Aorta (tissue), 5 donors: Measurements from ENCODE around the gene NFIA. TPM values are rescaled to one million over a fixed set of nuclear protein-coding genes. Genes with fewer than 3 reads are reported as not detected.
A peak's percentile ranks its signal among the peaks of the same experiment; 100 is the strongest.

ENCODE experiments used
- ATAC-seq: fragments of 200-7000 bp; cut with Tn5 transposase; one replicate; pipeline ENCODE4 v1.9.1; 2022; ENCODE audit warnings: moderate library complexity; ENCODE audit not compliant: low FRiP score
- DNase-seq, 2 donors: peaks; one replicate each; pipeline ENCODE4 v3.0.0-alpha.2; 2020
- H3K27ac ChIP-seq, 2 donors: one replicate each; pipeline ENCODE4 v1.5.1; 2013; ENCODE audit warnings: low read length in 2 of 2, mild to moderate bottlenecking in 2 of 2, moderate library complexity in 2 of 2, control low read depth in 1 of 2, inconsistent platforms in 1 of 2, low read depth in 1 of 2
- H3K27me3 ChIP-seq, 2 donors: one replicate each; pipeline ENCODE4 v1.6.1; 2013; ENCODE audit warnings: control low read depth in 1 of 2, low read length in 1 of 2, mild to moderate bottlenecking in 1 of 2, moderate library complexity in 1 of 2; ENCODE audit not compliant: insufficient read depth in 2 of 2, control insufficient read depth in 1 of 2
- H3K36me3 ChIP-seq, 2 donors: one replicate each; pipeline ENCODE4 v1.6.1; 2013; ENCODE audit warnings: control low read depth in 1 of 2, low read length in 1 of 2, mild to moderate bottlenecking in 1 of 2; ENCODE audit not compliant: insufficient read depth in 2 of 2, control insufficient read depth in 1 of 2
- H3K4me1 ChIP-seq, 2 donors: one replicate each; pipeline ENCODE4 v1.6.1; 2013; ENCODE audit warnings: low read length in 2 of 2, control low read depth in 1 of 2, mild to moderate bottlenecking in 1 of 2, moderate library complexity in 1 of 2; ENCODE audit not compliant: insufficient read depth in 2 of 2, control insufficient read depth in 1 of 2
- H3K4me3 ChIP-seq, 2 donors: one replicate each; pipeline ENCODE4 v1.5.1; 2013; ENCODE audit warnings: low read length in 2 of 2, control low read depth in 1 of 2, mild to moderate bottlenecking in 1 of 2
- H3K9me3 ChIP-seq: one replicate; pipeline ENCODE4 v1.6.1; 2013; ENCODE audit warnings: mild to moderate bottlenecking, low read length; ENCODE audit not compliant: control insufficient read depth
- WGBS, 2 donors: extraction: QIAGEN DNeasy Blood & Tissue Kit; methylation state at CpG; one replicate each; pipeline ENCODE4 v1.1.7; 2013; 5-methylcytosine and 5-hydroxymethylcytosine counted together
- intact Hi-C, 2 donors: fragments of 100-400 bp; cut with DNase I; formaldehyde crosslinking; loops; one replicate each; pipeline versions ENCODE4 v1.14.2 to v1.15.0; 2022
- polyA plus RNA-seq, 2 donors: library from polyadenylated mRNA; stranded (reverse); fragments of 200-250 nt; gene quantifications; one replicate each; pipeline ENCODE4 v1.2.3, GENCODE V29; 2013
- total RNA-seq, 2 donors: library from RNA; stranded (reverse); fragmentation: NEBNext Ultra II Directional; extraction: Animal tissue kit (Norgen Biotek cat#: 25700); gene quantifications; one replicate each; pipeline ENCODE4 v1.2.1, GENCODE V29; 2021
- donor health status: healthy with polysubstance abuse.
- donor health status: Bipolar disorder and iron deficiency.
- donor health status: DM: no; HTN: no; CAD: no.
- donor health status: DM: no; HTN: no; CAD: no.
- donor health status: DM: yes; HTN: yes; CAD: no.

NFIA gene
- total and polyA plus RNA-seq, 4 donors = 15.3 to 221 (median 82.4) TPM

- Histone ChIP-seq H3K36me3 (no peaks in the 10 kb centered on the region), H3K9me3 (no peaks in the 10 kb centered on the region), H3K4me1 (peaks cover 6 to 9% of the 10 kb centered on the region in 2 donors), H3K27ac (peak overlapping the region; percentile 12 to 43), H3K4me3 (no peak overlapping the region), H3K27me3 (no peaks in the 10 kb centered on the region)
- ATAC-seq = peak; percentile 39
- 22 to 33% methylated on average over 3 of the region's 3 CpGs for WGBS, 2 donors
- DNase-seq = no peak
- intact Hi-C loops = no loop called here
Observed at GRCh38 chr1:61210435-61211154, 128.2 kb downstream of the NFIA start.

GRCh38 chr1:61213245-61214011 lies 131.1 kb downstream of the NFIA start:
- H3K27ac ChIP-seq = peak overlapping the region; percentile 6 to 48
- H3K4me3 ChIP-seq = no peak overlapping the region
- DNase-seq (no peak), ATAC-seq (no peak)
- no peaks in the 10 kb centered on the region for H3K27me3 ChIP-seq
- no peaks in the 10 kb centered on the region for H3K9me3 ChIP-seq
- peaks cover 6 to 9% of the 10 kb centered on the region in 2 donors for H3K4me1 ChIP-seq
- WGBS, 2 donors = 93% methylated on average over 12 of the region's 12 CpGs
- no peaks in the 10 kb centered on the region for H3K36me3 ChIP-seq
- intact Hi-C loops = no loop called here

DNA sequence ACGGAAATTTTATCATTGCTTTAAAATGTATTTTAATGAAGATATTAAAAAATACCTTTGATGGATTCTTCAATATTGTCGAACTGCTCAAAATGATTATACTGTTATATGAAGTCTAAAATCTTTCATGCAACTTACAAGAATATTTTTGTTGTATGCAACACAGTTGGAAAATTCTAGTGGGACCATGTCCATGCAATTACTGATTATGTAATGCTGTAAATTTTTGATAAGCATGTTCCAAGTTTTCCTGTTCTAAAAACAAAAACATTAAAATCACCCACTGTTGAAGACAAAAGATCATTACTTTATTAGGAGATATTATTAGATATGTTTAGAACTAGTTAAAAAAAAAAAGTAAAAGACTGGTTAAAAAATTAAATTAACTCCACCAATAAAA lies 132.8 kb downstream of the NFIA start:
- H3K4me1 ChIP-seq = peaks cover 5 to 9% of the 10 kb centered on the region in 2 donors
- H3K27ac ChIP-seq = no peak overlapping the region
- no peaks in the 10 kb centered on the region for H3K36me3 ChIP-seq
- no peaks in the 10 kb centered on the region for H3K27me3 ChIP-seq
- H3K4me3 ChIP-seq = no peak overlapping the region
- ATAC-seq = no peak
- DNase-seq = no peak
- intact Hi-C loops = no loop called here
- 11 to 29% methylated on average over 2 of the region's 2 CpGs for WGBS, 2 donors
- H3K9me3 ChIP-seq = no peaks in the 10 kb centered on the region

DNA sequence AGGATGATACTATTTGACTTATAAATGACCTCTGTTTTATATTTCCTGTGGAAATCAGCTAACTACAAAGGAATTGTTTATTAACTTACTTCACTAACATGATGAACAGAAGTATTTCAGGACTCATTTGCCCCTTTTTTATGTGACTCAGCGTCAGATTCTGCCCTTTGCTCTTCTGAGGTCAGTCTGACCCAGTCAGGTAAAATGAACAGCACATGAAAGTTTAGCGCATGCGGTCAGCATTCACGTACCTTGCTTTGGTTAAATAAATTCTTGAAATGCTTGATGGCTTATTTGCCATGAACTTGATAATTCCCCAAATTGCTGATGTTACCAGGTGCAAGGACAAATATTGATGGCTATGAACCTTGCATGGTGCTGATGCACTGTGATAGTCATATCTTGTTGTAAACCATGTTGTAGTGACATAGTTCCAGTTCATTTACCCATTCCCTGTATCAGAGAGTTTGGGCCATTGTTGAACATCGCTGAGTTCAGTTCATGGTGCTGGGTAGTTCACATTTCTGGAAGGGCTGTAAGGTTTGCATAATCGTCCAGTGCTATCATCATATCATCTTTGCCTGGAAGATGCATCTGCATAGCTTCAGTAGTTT lies 133.4 kb downstream of the NFIA start:
- Histone ChIP-seq H3K27ac (peak overlapping the region in 1 of 2 donors; percentile 17), H3K4me1 (peaks cover 3 to 5% of the 10 kb centered on the region in 2 donors), H3K9me3 (no peaks in the 10 kb centered on the region), H3K27me3 (no peaks in the 10 kb centered on the region), H3K36me3 (no peaks in the 10 kb centered on the region), H3K4me3 (no peak overlapping the region)
- intact Hi-C loops = no loop called here
- DNase-seq (no peak), ATAC-seq (peak; percentile 44)
- WGBS, 2 donors = 82 to 83% methylated on average over 6 of the region's 6 CpGs

DNA sequence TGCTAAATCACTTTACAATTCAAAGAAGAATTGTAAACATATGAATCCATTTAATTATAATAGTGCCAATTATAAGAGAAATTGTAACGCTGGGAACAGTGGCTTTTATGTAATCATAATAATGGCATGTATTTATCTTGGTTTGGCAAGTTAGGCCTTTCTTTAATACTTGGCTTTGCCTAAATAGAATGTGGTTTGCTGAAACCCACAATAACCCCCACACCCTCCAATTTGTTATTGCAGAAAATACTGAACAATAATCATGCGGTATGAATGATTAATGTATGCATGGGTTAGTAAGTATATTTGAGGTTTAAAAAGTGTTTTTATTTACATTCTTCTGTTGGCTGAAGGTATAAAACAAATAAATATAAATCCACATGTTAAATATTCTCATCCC lies 138.2 kb downstream of the NFIA start:
- no peak for ATAC-seq
- H3K27ac ChIP-seq = no peak overlapping the region
- WGBS, 2 donors = 55 to 58% methylated on average over 2 of the region's 2 CpGs
- intact Hi-C loops = no loop called here
- no peaks in the 10 kb centered on the region for H3K36me3 ChIP-seq
- no peak overlapping the region for H3K4me3 ChIP-seq
- DNase-seq = no peak
- H3K9me3 ChIP-seq = no peaks in the 10 kb centered on the region
- no peaks in the 10 kb centered on the region for H3K27me3 ChIP-seq
- H3K4me1 ChIP-seq = peaks cover 4 to 6% of the 10 kb centered on the region in 2 donors

DNA sequence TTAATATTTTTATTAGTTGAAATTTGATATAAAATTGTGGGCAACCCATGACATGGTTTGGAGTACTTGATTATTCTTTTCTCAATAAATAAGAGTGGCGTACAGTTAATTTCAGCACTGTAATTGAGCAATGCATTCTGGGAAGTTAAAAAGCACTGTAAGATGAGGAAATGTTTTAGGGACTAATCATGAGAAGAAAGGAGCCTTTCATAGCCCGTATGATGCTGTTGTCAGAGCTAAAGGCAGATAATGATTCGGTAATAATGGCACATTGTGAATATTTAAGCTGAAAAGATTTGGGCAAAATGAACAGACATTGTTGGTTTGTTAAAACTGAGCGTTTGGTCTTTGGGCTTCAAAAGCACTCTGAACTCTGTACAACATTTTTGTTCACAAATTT lies 139.3 kb downstream of the NFIA start:
- H3K4me1 ChIP-seq = peaks cover 2 to 6% of the 10 kb centered on the region in 2 donors
- no peak overlapping the region for H3K27ac ChIP-seq
- WGBS, 2 donors = 12 to 13% methylated on average over 4 of the region's 4 CpGs
- ATAC-seq = no peak
- H3K9me3 ChIP-seq = no peaks in the 10 kb centered on the region
- no peaks in the 10 kb centered on the region for H3K36me3 ChIP-seq
- no peaks in the 10 kb centered on the region for H3K27me3 ChIP-seq
- DNase-seq = no peak
- intact Hi-C loops = no loop called here
- H3K4me3 ChIP-seq = peak overlapping the region in 1 of 2 donors; percentile 18

- WGBS, 2 donors = 10 to 31% methylated on average over 2 of the region's 2 CpGs
- Histone ChIP-seq H3K27me3 (no peaks in the 10 kb centered on the region), H3K36me3 (no peaks in the 10 kb centered on the region), H3K27ac (no peak overlapping the region), H3K4me3 (no peak overlapping the region), H3K9me3 (no peaks in the 10 kb centered on the region), H3K4me1 (peaks cover 4 to 6% of the 10 kb centered on the region in 2 donors)
- DNase-seq (no peak), ATAC-seq (no peak)
- intact Hi-C loops = no loop called here
Observed at GRCh38 chr1:61222240-61222639, 139.9 kb downstream of the NFIA start.

- Histone ChIP-seq H3K27me3 (no peaks in the 10 kb centered on the region), H3K4me1 (peaks cover 4 to 6% of the 10 kb centered on the region in 2 donors), H3K36me3 (no peaks in the 10 kb centered on the region), H3K4me3 (no peak overlapping the region), H3K27ac (no peak overlapping the region), H3K9me3 (no peaks in the 10 kb centered on the region)
- no peak for DNase-seq
- no peak for ATAC-seq
- intact Hi-C loops = no loop called here
Observed at GRCh38 chr1:61223140-61223539, 140.8 kb downstream of the NFIA start.
